HEK293T (cell line): ENCODE results near the gene KLRC1.
"Not testable (repeated sequence)": the region's sequence is repeated elsewhere in the genome, so short reads cannot be mapped to it uniquely, and the experiment has no call there.

Experiments used
- CTCF ChIA-PET: fragments of 350-600 bp; formaldehyde crosslinking; extraction: SDS; loops from one replicate; lab custom pipeline; 2021; ENCODE audit warnings: antibody characterized with exemption, inconsistent platforms; lab: Yijun Ruan, JAX
- POLR2A ChIA-PET: fragments of 350-600 bp; formaldehyde crosslinking; extraction: SDS; loops from one replicate; lab custom pipeline; 2020; ENCODE audit warnings: antibody characterized with exemption, inconsistent platforms; lab: Yijun Ruan, JAX
- DNase-seq: peaks from one replicate; pipeline ENCODE4 v3.0.0; 2012; ENCODE audit warnings: mixed read lengths; ENCODE audit errors: extremely low spot score
- BHLHE40 ChIP-seq: fragments of 450-650 bp; IDR thresholded peaks from 2 replicates; pipeline ENCODE4 v1.6.1; 2016; ENCODE audit warnings: mild to moderate bottlenecking, moderate library complexity, borderline replicate concordance
- CTBP1 ChIP-seq: fragments of 450-650 bp; IDR thresholded peaks from 2 replicates; pipeline ENCODE4 v1.6.1; 2016; ENCODE audit warnings: borderline replicate concordance
- FOXA1 ChIP-seq: fragments of 450-650 bp; IDR thresholded peaks from 2 replicates; pipeline ENCODE4 v1.6.1; 2016; ENCODE audit warnings: mild to moderate bottlenecking
- FOXM1 ChIP-seq: fragments of 450-650 bp; IDR thresholded peaks from 2 replicates; pipeline ENCODE4 v1.6.1; 2017; ENCODE audit warnings: mild to moderate bottlenecking, borderline replicate concordance
- L3MBTL2 ChIP-seq: fragments of 450-650 bp; conservative IDR thresholded peaks from 2 replicates; pipeline ENCODE4 v1.6.1; 2016; ENCODE audit warnings: mild to moderate bottlenecking
- LEF1 ChIP-seq: fragments of 450-650 bp; IDR thresholded peaks from 2 replicates; pipeline ENCODE4 v1.6.1; 2017; ENCODE audit warnings: mild to moderate bottlenecking, borderline replicate concordance
- NFRKB ChIP-seq: fragments of 450-650 bp; IDR thresholded peaks from 2 replicates; pipeline ENCODE4 v1.6.1; 2016; ENCODE audit warnings: mild to moderate bottlenecking, moderate library complexity
- PKNOX1 ChIP-seq: fragments of 450-650 bp; IDR thresholded peaks from 2 replicates; pipeline ENCODE4 v1.6.1; 2016
- TARDBP ChIP-seq: fragments of 450-650 bp; IDR thresholded peaks from 2 replicates; pipeline ENCODE4 v1.6.1; 2016
- ZNF384 ChIP-seq: fragments of 450-650 bp; IDR thresholded peaks from 2 replicates; pipeline ENCODE4 v1.6.1; 2016

Gene KLRC1

GRCh38 chr12:10448236-10448635 is 4.9 kb downstream of the KLRC1 start:
- no peak for TF ChIP-seq LEF1
- no peak for TF ChIP-seq FOXM1
- TF ChIP-seq FOXA1: no peak
- no peak for TF ChIP-seq TARDBP
- TF ChIP-seq ZNF384: no peak
- TF ChIP-seq PKNOX1: no peak
- no peak for TF ChIP-seq CTBP1
- TF ChIP-seq NFRKB: no peak

GRCh38 chr12:10446052-10446451 is 7.1 kb downstream of the KLRC1 start:
- DNase-seq, POLR2A ChIA-PET, CTCF ChIA-PET: not testable (repeated sequence)

More at GRCh38 chr12:10448236-10448635, 4.9 kb downstream of the KLRC1 start:
- no peak for DNase-seq
- POLR2A ChIA-PET: no interaction called here
- CTCF ChIA-PET: no interaction called here

- CTCF ChIA-PET: not testable (repeated sequence)
Observed at GRCh38 chr12:10441144-10441543, 12.0 kb downstream of the KLRC1 start.

GRCh38 chr12:10439608-10440274 is 13.4 kb downstream of the KLRC1 start:
- DNase-seq, POLR2A ChIA-PET, CTCF ChIA-PET: not testable (repeated sequence)

More at GRCh38 chr12:10441144-10441543, 12.0 kb downstream of the KLRC1 start:
- DNase-seq, POLR2A ChIA-PET: not testable (repeated sequence)

- DNase-seq, CTCF ChIA-PET, POLR2A ChIA-PET: not testable (repeated sequence)
Observed at GRCh38 chr12:10437601-10438000, 15.6 kb downstream of the KLRC1 start.

GRCh38 chr12:10435816-10436215 is 17.4 kb downstream of the KLRC1 start, which contains the start of gene KLRC2:
Gene KLRC2 (minus strand): TSS chr12:10436010. CDS start chr12:10435986, 24 bp downstream.
- POLR2A ChIA-PET: interaction anchor here (1.3 kb wide), 1 partner anchor 177 kb away, joined by 4 read pairs; the partner anchor contains the start of gene MAGOHB

GRCh38 chr12:10430623-10431022 is 22.6 kb downstream of the KLRC1 start:
- DNase-seq, CTCF ChIA-PET, POLR2A ChIA-PET: not testable (repeated sequence)

More at GRCh38 chr12:10435816-10436215, 17.4 kb downstream of the KLRC1 start, which contains the start of gene KLRC2:
- DNase-seq, CTCF ChIA-PET: not testable (repeated sequence)

GRCh38 chr12:10425938-10426337 is 27.2 kb downstream of the KLRC1 start:
- POLR2A ChIA-PET, CTCF ChIA-PET, DNase-seq: not testable (repeated sequence)

- CTCF ChIA-PET: not testable (repeated sequence)
Observed at GRCh38 chr12:10424260-10424899, 28.8 kb downstream of the KLRC1 start.

GRCh38 chr12:10422159-10422558 is 31.0 kb downstream of the KLRC1 start:
- POLR2A ChIA-PET, CTCF ChIA-PET, DNase-seq: not testable (repeated sequence)

More at GRCh38 chr12:10424260-10424899, 28.8 kb downstream of the KLRC1 start:
- DNase-seq, POLR2A ChIA-PET: not testable (repeated sequence)

GRCh38 chr12:10420334-10420733 is 32.8 kb downstream of the KLRC1 start, which contains the start of gene KLRC3:
Gene KLRC3 (minus strand): TSS chr12:10420595. CDS start chr12:10420550, 45 bp downstream.
- POLR2A ChIA-PET, CTCF ChIA-PET, DNase-seq: not testable (repeated sequence)

GRCh38 chr12:10409392-10409791 is 43.8 kb downstream of the KLRC1 start, which contains the start of gene KLRC4:
Gene KLRC4 (minus strand): TSS chr12:10409757. CDS start chr12:10409575, 182 bp downstream.
- TF ChIP-seq LEF1 (no peak), FOXM1 (no peak), BHLHE40 (no peak), L3MBTL2 (no peak)
- no peak for DNase-seq
- POLR2A ChIA-PET: no interaction called here
- CTCF ChIA-PET: no interaction called here
